ENCODE data around the gene MMAA. TPM values are rescaled to one million over a fixed set of nuclear protein-coding genes. Genes with fewer than 3 reads are reported as not detected.
"Not testable (repeated sequence)": the region's sequence is repeated elsewhere in the genome, so short reads cannot be mapped to it uniquely, and the experiment has no call there.

MMAA gene
- total RNA-seq, result 10 to 100 TPM in 3 of 6 donors, 1 to 10 TPM in 3; 2.1 to 11.7 (median 7.6) TPM

DNA sequence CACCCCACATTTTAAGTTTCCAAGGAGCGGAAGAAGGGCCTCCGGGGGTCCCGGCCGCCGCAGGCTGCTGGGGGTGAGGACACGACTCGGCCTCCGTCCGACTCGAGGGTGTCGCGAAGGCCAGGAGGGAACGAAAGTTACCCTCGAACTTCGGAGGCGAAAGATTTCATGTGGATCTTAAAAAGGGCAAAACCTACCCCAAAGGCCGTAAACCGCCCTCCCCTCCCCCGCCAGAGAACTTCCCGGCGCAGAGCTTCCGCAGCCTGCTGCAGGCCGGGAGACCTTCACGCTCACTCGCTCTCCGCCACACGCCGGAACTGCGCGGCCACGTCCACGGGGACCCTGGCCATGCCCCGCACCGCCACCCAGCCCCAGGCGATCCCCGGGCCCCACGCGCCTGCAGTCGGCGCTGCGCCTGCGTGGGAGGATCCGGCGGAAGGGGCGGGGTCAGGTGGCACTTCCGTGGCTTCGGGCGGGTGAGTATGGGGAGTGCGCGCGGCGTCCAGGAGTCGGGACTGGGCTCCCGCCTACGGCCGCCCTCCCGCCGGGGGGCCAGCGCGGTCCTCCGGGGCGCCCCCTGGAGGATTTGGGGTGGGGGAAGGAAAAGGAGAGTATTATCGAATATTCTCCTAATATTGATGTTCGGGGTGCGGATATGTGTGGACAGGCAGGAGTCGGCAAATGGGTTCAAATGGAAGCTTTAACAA lies at the start of gene MMAA:
Gene MMAA, plus strand, starts transcription at position 454 of the 707 bp plus-strand sequence. CDS start 19,755 bp downstream, outside the sequence.
- DNase-seq (peak; percentile 94 to 99), ATAC-seq (ENCODE audit: low FRiP score in 2 of 2) (peak; percentile 99 to 100)
- Histone ChIP-seq H3K9me3 (no peaks in the 10 kb centered on the region), H3K27ac (peak within 1 kb of the TSS; percentile 94 to 98 (median 95)), H3K4me3 (peak within 1 kb of the TSS; percentile 75 to 83 (median 79)), H3K27me3 (no peaks in the 10 kb centered on the region), H3K36me3 (no peaks in the 10 kb centered on the region), H3K4me1 (peaks cover 8 to 31% (median 16%) of the 10 kb centered on the region in 4 donors)
- 0 to 1% methylated on average over 10 to 50 of the region's 66 CpGs for WGBS, 2 donors
- peak; percentile 43 to 79 (median 66) for TF ChIP-seq CTCF (IDR thresholded peaks at IDR 0.05)
- TF ChIP-seq POLR2AphosphoS5 (IDR thresholded peaks at IDR 0.05), result peak; percentile 98 to 99
- TF ChIP-seq POLR2A (IDR thresholded peaks at IDR 0.05), result peak; percentile 76 to 99 (median 93)
- TF ChIP-seq EP300 (IDR thresholded peaks at IDR 0.05), result peak in 1 of 4 donors; percentile 51

DNA sequence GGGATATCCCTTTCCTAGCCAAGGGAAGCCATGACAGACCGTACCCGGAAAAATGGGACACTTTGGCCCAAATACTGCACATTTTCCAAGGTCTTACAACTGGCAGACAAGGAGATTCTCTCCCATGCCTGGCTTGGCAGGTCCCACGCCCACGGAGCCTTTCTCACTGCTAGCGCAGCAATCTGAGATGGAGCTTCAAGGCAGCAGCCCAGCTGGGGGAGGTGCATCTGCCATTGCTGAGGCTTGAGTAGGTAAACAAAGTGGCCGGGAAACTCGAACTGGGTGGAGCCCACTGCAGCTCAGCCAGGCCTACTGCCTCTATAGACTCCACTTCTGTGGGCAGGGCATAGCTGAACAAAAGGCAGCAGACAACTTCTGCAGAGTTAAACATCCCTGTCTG lies 44.6 kb upstream of the MMAA start:
- not testable (repeated sequence) for ATAC-seq (ENCODE audit: low FRiP score in 2 of 2); H3K4me1 ChIP-seq; H3K27me3 ChIP-seq; H3K4me3 ChIP-seq; H3K27ac ChIP-seq; H3K36me3 ChIP-seq; H3K9me3 ChIP-seq
- peak in 1 of 2 donors; percentile 6 for DNase-seq
- WGBS, 2 donors, result 83 to 84% methylated on average over 6 to 7 of the region's 7 CpGs

DNA sequence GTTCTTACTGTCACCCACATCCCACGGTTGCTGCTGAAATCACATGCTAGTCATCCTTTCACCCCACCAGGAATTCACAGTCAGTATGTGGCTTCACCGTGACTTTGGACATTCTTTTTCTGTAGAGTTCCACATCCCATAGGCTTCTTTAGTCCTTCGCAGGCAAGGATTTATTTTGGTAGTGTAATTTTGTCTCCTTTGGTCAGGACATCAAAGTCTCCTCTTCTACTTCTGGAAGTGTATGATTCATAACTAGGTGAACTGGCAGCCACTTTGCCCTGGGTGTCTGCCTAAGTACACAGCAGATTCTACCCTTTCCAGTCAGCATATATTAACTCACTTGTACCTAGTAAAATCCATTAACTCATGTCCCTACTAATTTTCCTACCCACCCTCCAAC lies 38.3 kb upstream of the MMAA start:
- Histone ChIP-seq H3K27me3 (no peaks in the 10 kb centered on the region), H3K4me1 (no peaks in the 10 kb centered on the region), H3K27ac (no peak overlapping the region), H3K36me3 (no peaks in the 10 kb centered on the region), H3K9me3 (no peaks in the 10 kb centered on the region), H3K4me3 (no peak overlapping the region)
- no peak for ATAC-seq (ENCODE audit: low FRiP score in 2 of 2)
- 74 to 82% methylated on average over 3 of the region's 3 CpGs for WGBS, 2 donors
- DNase-seq, result no peak
- TF ChIP-seq EP300 (IDR thresholded peaks at IDR 0.05) (no peak), CTCF (IDR thresholded peaks at IDR 0.05) (no peak), POLR2AphosphoS5 (IDR thresholded peaks at IDR 0.05) (no peak), POLR2A (IDR thresholded peaks at IDR 0.05) (no peak)

- Histone ChIP-seq H3K27me3 (no peaks in the 10 kb centered on the region), H3K36me3 (no peaks in the 10 kb centered on the region), H3K9me3 (no peaks in the 10 kb centered on the region), H3K27ac (no peak overlapping the region), H3K4me3 (no peak overlapping the region), H3K4me1 (no peaks in the 10 kb centered on the region)
- TF ChIP-seq POLR2A (IDR thresholded peaks at IDR 0.05) (no peak), EP300 (IDR thresholded peaks at IDR 0.05) (no peak), POLR2AphosphoS5 (IDR thresholded peaks at IDR 0.05) (no peak), CTCF (IDR thresholded peaks at IDR 0.05) (no peak)
- no peak for DNase-seq
- WGBS, 2 donors, result 79 to 86% methylated on average over 6 of the region's 6 CpGs
- no peak for ATAC-seq (ENCODE audit: low FRiP score in 2 of 2)
Observed at GRCh38 chr4:145583191-145584055, 35.8 kb upstream of the MMAA start.

GRCh38 chr4:145587088-145587754 lies 32.0 kb upstream of the MMAA start:
- H3K4me1 ChIP-seq, result no peaks in the 10 kb centered on the region

GRCh38 chr4:145589381-145589780 lies 29.8 kb upstream of the MMAA start:
- not testable (repeated sequence) for ATAC-seq (ENCODE audit: low FRiP score in 2 of 2)

More at GRCh38 chr4:145587088-145587754, 32.0 kb upstream of the MMAA start:
- TF ChIP-seq CTCF (IDR thresholded peaks at IDR 0.05), result no peak
- no peak for TF ChIP-seq POLR2AphosphoS5 (IDR thresholded peaks at IDR 0.05)
- no peak for TF ChIP-seq POLR2A (IDR thresholded peaks at IDR 0.05)
- TF ChIP-seq EP300 (IDR thresholded peaks at IDR 0.05), result no peak
- Histone ChIP-seq H3K36me3 (no peaks in the 10 kb centered on the region), H3K27ac (no peak overlapping the region), H3K4me3 (no peak overlapping the region), H3K9me3 (no peaks in the 10 kb centered on the region), H3K27me3 (no peaks in the 10 kb centered on the region)
- 60 to 61% methylated on average over 3 of the region's 3 CpGs for WGBS, 2 donors
- DNase-seq, result no peak
- no peak for ATAC-seq (ENCODE audit: low FRiP score in 2 of 2)

More at GRCh38 chr4:145589381-145589780, 29.8 kb upstream of the MMAA start:
- not testable (repeated sequence) for H3K9me3 ChIP-seq, DNase-seq, H3K36me3 ChIP-seq, H3K4me3 ChIP-seq, H3K4me1 ChIP-seq, H3K27me3 ChIP-seq, H3K27ac ChIP-seq
- WGBS, 2 donors, result 83 to 91% methylated on average over 2 of the region's 2 CpGs
